ENCODE results near the gene UBE2V1. TPM values are rescaled to one million over a fixed set of nuclear protein-coding genes. Genes with fewer than 3 reads are reported as not detected.
A peak's percentile ranks its signal among the peaks of the same experiment; 100 is the strongest.

The UBE2V1 gene
- total RNA-seq, 1 donor from 2014 or later: 77.1 TPM

DNA sequence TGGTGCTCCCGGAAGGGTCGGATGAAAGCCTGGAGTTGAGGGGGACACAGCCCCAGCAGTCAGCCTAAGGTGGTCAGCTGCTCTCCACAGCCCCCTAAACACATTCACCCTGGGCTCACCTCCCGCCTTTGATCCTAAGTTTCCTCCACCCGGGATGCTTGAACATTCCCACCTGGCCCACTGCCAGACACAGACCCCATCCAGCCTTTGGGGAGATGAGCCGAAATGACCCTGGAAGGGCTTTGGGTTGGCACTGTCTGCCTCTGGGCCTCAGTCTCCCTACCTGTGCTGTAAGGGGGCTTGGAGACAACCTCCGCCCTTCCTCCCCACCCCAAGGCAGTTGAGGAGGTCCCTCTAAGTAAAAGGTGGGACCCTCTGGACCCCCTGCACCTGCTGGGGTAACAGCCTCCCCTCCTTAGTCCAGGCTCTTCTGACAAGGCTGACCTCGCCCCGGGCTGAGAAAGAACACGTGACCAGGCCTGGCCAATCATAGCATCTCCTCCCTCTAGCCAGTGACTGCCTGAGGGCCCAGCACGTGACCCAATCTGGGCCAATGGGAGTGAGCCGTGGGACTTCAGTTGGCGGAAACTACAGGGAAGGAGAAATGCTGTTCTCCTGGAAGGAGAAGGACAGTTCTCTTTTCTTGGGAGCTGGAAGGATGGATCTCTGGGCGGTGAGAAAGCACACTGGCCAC lies 16.9 kb upstream of the UBE2V1 start:
- no peak for TF ChIP-seq CTCF (IDR thresholded peaks at IDR 0.05; ENCODE audit: borderline replicate concordance)
- H3K27ac ChIP-seq (replicated peaks): peak overlapping the region; percentile 77
- H3K27me3 ChIP-seq (ENCODE audit: low read depth): no peaks in the 10 kb centered on the region
- H3K36me3 ChIP-seq: peaks cover 54% of the 10 kb centered on the region
- intact Hi-C loops (cut with micrococcal nuclease): no loop called here
- H3K9me3 ChIP-seq (replicated peaks): no peaks in the 10 kb centered on the region
- peak overlapping the region; percentile 49 for H3K4me3 ChIP-seq
- H3K4me1 ChIP-seq: peaks cover 45% of the 10 kb centered on the region
- no peak for DNase-seq

DNA sequence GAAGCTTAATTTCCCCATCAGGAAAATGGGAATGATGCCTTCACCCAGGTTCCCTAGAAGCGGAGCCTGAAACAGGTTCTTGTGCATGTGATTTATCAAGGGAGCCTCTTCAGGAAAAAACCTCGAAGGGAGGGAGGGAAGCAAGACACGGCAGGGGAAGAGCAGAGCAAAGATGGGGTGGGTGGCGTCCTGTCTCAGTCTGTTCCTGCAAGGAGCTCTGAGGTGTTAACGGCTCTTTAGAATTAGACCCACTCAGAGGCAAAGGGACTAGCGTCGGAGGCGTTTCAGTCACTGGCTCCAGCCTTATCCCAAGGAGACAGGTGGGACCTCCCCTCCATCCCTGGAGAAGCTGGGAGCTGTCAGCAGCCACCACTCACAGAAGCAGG lies 15.6 kb upstream of the UBE2V1 start:
- DNase-seq: no peak
- Histone ChIP-seq H3K27ac (replicated peaks) (no peak overlapping the region), H3K4me3 (no peak overlapping the region), H3K36me3 (peaks cover 64% of the 10 kb centered on the region), H3K9me3 (replicated peaks) (no peaks in the 10 kb centered on the region), H3K4me1 (peaks cover 36% of the 10 kb centered on the region), H3K27me3 (ENCODE audit: low read depth) (no peaks in the 10 kb centered on the region)
- no peak for TF ChIP-seq CTCF (IDR thresholded peaks at IDR 0.05; ENCODE audit: borderline replicate concordance)
- intact Hi-C loops (cut with micrococcal nuclease): no loop called here

GRCh38 chr20:50127587-50128519 lies 14.9 kb upstream of the UBE2V1 start:
- Histone ChIP-seq H3K27ac (replicated peaks) (no peak overlapping the region), H3K4me1 (peaks cover 29% of the 10 kb centered on the region), H3K4me3 (no peak overlapping the region), H3K27me3 (ENCODE audit: low read depth) (no peaks in the 10 kb centered on the region), H3K36me3 (peaks cover 70% of the 10 kb centered on the region), H3K9me3 (replicated peaks) (no peaks in the 10 kb centered on the region)
- DNase-seq: no peak
- TF ChIP-seq CTCF (IDR thresholded peaks at IDR 0.05; ENCODE audit: borderline replicate concordance): no peak
- intact Hi-C loops (cut with micrococcal nuclease): no loop called here

DNA sequence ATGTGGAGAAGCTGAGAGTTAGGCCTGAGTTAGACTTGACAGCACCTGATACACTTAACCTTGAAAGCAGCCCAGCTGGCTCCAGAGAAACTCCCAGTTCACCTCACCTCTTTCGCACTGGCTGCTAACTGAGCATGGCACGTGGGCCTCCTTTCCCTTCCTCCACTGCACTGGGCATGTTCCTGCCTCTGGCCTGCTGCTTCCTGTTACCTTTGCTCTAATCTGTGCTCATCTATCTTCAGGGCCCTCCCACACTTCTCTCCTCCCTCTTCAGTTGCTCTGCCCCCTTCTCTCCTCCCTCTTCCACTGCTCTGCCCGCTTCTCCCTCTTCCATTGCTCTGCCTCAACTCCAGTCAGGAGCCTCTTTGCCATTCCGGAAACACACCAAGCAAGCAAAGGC lies 13.7 kb upstream of the UBE2V1 start:
- intact Hi-C loops (cut with micrococcal nuclease): no loop called here
- Histone ChIP-seq H3K36me3 (peaks cover 70% of the 10 kb centered on the region), H3K4me3 (no peak overlapping the region), H3K9me3 (replicated peaks) (no peaks in the 10 kb centered on the region), H3K27ac (replicated peaks) (peak overlapping the region; percentile 41), H3K27me3 (ENCODE audit: low read depth) (no peaks in the 10 kb centered on the region), H3K4me1 (peaks cover 21% of the 10 kb centered on the region)
- no peak for DNase-seq
- TF ChIP-seq CTCF (IDR thresholded peaks at IDR 0.05; ENCODE audit: borderline replicate concordance): no peak

- Histone ChIP-seq H3K27me3 (ENCODE audit: low read depth) (no peaks in the 10 kb centered on the region), H3K4me1 (peaks cover 19% of the 10 kb centered on the region), H3K36me3 (peaks cover 70% of the 10 kb centered on the region), H3K27ac (replicated peaks) (no peak overlapping the region), H3K9me3 (replicated peaks) (no peaks in the 10 kb centered on the region), H3K4me3 (no peak overlapping the region)
- intact Hi-C loops (cut with micrococcal nuclease): no loop called here
- TF ChIP-seq CTCF (IDR thresholded peaks at IDR 0.05; ENCODE audit: borderline replicate concordance): no peak
- DNase-seq: no peak
Measured at GRCh38 chr20:50125279-50125678, 12.3 kb upstream of the UBE2V1 start.

Measured in left ventricle myocardium inferior (tissue), 1 donor.